Measurements from ENCODE around the gene FRS3.

Gene FRS3

GRCh38 chr6:41777551-41778285 lies 2.0 kb downstream of the FRS3 start:
- Histone ChIP-seq H3K79me2 (ENCODE audit: control insufficient read depth, insufficient read depth, low read length) (no peaks in the 10 kb centered on the region), H2BK5ac (ENCODE audit: low read length) (no peak overlapping the region), H3K4me1 (ENCODE audit: control insufficient read depth, low read depth, low read length) (peaks cover 2% of the 10 kb centered on the region), H2BK120ac (ENCODE audit: low read depth, low read length) (no peak overlapping the region), H3K79me1 (ENCODE audit: low read length) (no peaks in the 10 kb centered on the region), H4K5ac (ENCODE audit: low read length) (no peak overlapping the region), H3K4me3 (ENCODE audit: low read length) (no peak overlapping the region), H3K4me2 (ENCODE audit: low read length) (no peak overlapping the region), H3K23ac (ENCODE audit: low read length) (no peak overlapping the region), H2BK15ac (replicated peaks; ENCODE audit: low read depth) (no peak overlapping the region), H3K18ac (ENCODE audit: low read length) (no peak overlapping the region), H2AK5ac (ENCODE audit: low read length) (no peak overlapping the region), H3K36me3 (ENCODE audit: control insufficient read depth, insufficient read depth, low read length) (no peaks in the 10 kb centered on the region), H3K27ac (ENCODE audit: low read depth, low read length) (no peak overlapping the region), H3K27me3 (ENCODE audit: insufficient read depth, low read length, poor library complexity) (no peaks in the 10 kb centered on the region), H3K4ac (ENCODE audit: low read depth, low read length) (no peak overlapping the region), H3K9ac (ENCODE audit: low read length) (no peak overlapping the region), H4K8ac (ENCODE audit: low read depth, low read length) (no peak overlapping the region), H3K56ac (ENCODE audit: low read length) (no peak overlapping the region)
- WGBS (ENCODE audit: extremely low coverage, insufficient coverage, low lambda C conversion rate): no CpG with 5 or more reads among the region's 5 CpGs
- DNase-seq: no peak

GRCh38 chr6:41775293-41775882 lies 4.3 kb downstream of the FRS3 start:
- no CpG with 5 or more reads among the region's 13 CpGs for WGBS (ENCODE audit: extremely low coverage, insufficient coverage, low lambda C conversion rate)
- no peak overlapping the region for H3K56ac ChIP-seq (ENCODE audit: low read length)
- H2BK15ac ChIP-seq (replicated peaks; ENCODE audit: low read depth): no peak overlapping the region
- H2AK5ac ChIP-seq (ENCODE audit: low read length): no peak overlapping the region
- no peak overlapping the region for H3K4me3 ChIP-seq (ENCODE audit: low read length)
- H3K79me1 ChIP-seq (ENCODE audit: low read length): no peaks in the 10 kb centered on the region
- H3K36me3 ChIP-seq (ENCODE audit: control insufficient read depth, insufficient read depth, low read length): no peaks in the 10 kb centered on the region
- no peaks in the 10 kb centered on the region for H3K79me2 ChIP-seq (ENCODE audit: control insufficient read depth, insufficient read depth, low read length)
- no peak overlapping the region for H4K8ac ChIP-seq (ENCODE audit: low read depth, low read length)
- DNase-seq: no peak
- H2BK120ac ChIP-seq (ENCODE audit: low read depth, low read length): no peak overlapping the region
- H3K23ac ChIP-seq (ENCODE audit: low read length): no peak overlapping the region
- H3K27ac ChIP-seq (ENCODE audit: low read depth, low read length): no peak overlapping the region
- no peak overlapping the region for H3K4me2 ChIP-seq (ENCODE audit: low read length)
- H3K4me1 ChIP-seq (ENCODE audit: control insufficient read depth, low read depth, low read length): peaks cover 2% of the 10 kb centered on the region
- H2BK5ac ChIP-seq (ENCODE audit: low read length): no peak overlapping the region
- no peaks in the 10 kb centered on the region for H3K27me3 ChIP-seq (ENCODE audit: insufficient read depth, low read length, poor library complexity)
- no peak overlapping the region for H3K18ac ChIP-seq (ENCODE audit: low read length)
- no peak overlapping the region for H3K4ac ChIP-seq (ENCODE audit: low read depth, low read length)
- no peak overlapping the region for H3K9ac ChIP-seq (ENCODE audit: low read length)
- H4K5ac ChIP-seq (ENCODE audit: low read length): no peak overlapping the region

- no peaks in the 10 kb centered on the region for H3K36me3 ChIP-seq (ENCODE audit: control insufficient read depth, insufficient read depth, low read length)
- no peak for DNase-seq
- H3K56ac ChIP-seq (ENCODE audit: low read length): no peak overlapping the region
Observed at GRCh38 chr6:41774841-41775240, 4.9 kb downstream of the FRS3 start.

GRCh38 chr6:41771058-41771983 lies 8.4 kb downstream of the FRS3 start:
- Histone ChIP-seq H2BK5ac (ENCODE audit: low read length) (no peak overlapping the region), H3K18ac (ENCODE audit: low read length) (no peak overlapping the region), H3K9ac (ENCODE audit: low read length) (no peak overlapping the region), H3K4me3 (ENCODE audit: low read length) (no peak overlapping the region), H3K36me3 (ENCODE audit: control insufficient read depth, insufficient read depth, low read length) (no peaks in the 10 kb centered on the region), H2BK120ac (ENCODE audit: low read depth, low read length) (no peak overlapping the region), H3K79me2 (ENCODE audit: control insufficient read depth, insufficient read depth, low read length) (no peaks in the 10 kb centered on the region), H2AK5ac (ENCODE audit: low read length) (no peak overlapping the region), H3K4me2 (ENCODE audit: low read length) (no peak overlapping the region), H3K27me3 (ENCODE audit: insufficient read depth, low read length, poor library complexity) (no peaks in the 10 kb centered on the region), H4K8ac (ENCODE audit: low read depth, low read length) (no peak overlapping the region), H3K4me1 (ENCODE audit: control insufficient read depth, low read depth, low read length) (no peaks in the 10 kb centered on the region), H3K27ac (ENCODE audit: low read depth, low read length) (no peak overlapping the region), H3K23ac (ENCODE audit: low read length) (no peak overlapping the region), H3K79me1 (ENCODE audit: low read length) (no peaks in the 10 kb centered on the region), H3K4ac (ENCODE audit: low read depth, low read length) (no peak overlapping the region), H4K5ac (ENCODE audit: low read length) (no peak overlapping the region), H2BK15ac (replicated peaks; ENCODE audit: low read depth) (no peak overlapping the region), H3K56ac (ENCODE audit: low read length) (no peak overlapping the region)
- DNase-seq: no peak
- no CpG with 5 or more reads among the region's 29 CpGs for WGBS (ENCODE audit: extremely low coverage, insufficient coverage, low lambda C conversion rate)

More at GRCh38 chr6:41774841-41775240, 4.9 kb downstream of the FRS3 start:
- no peak overlapping the region for H2BK15ac ChIP-seq (replicated peaks; ENCODE audit: low read depth)
- WGBS (ENCODE audit: extremely low coverage, insufficient coverage, low lambda C conversion rate): no CpG with 5 or more reads among the region's 3 CpGs
- H3K4me1 ChIP-seq (ENCODE audit: control insufficient read depth, low read depth, low read length): peaks cover 2% of the 10 kb centered on the region
- H2BK5ac ChIP-seq (ENCODE audit: low read length): no peak overlapping the region
- no peak overlapping the region for H4K8ac ChIP-seq (ENCODE audit: low read depth, low read length)
- no peak overlapping the region for H3K4ac ChIP-seq (ENCODE audit: low read depth, low read length)
- no peaks in the 10 kb centered on the region for H3K79me2 ChIP-seq (ENCODE audit: control insufficient read depth, insufficient read depth, low read length)
- no peak overlapping the region for H3K4me2 ChIP-seq (ENCODE audit: low read length)
- H4K5ac ChIP-seq (ENCODE audit: low read length): no peak overlapping the region
- H2BK120ac ChIP-seq (ENCODE audit: low read depth, low read length): no peak overlapping the region
- no peak overlapping the region for H3K27ac ChIP-seq (ENCODE audit: low read depth, low read length)
- no peaks in the 10 kb centered on the region for H3K79me1 ChIP-seq (ENCODE audit: low read length)
- no peak overlapping the region for H3K18ac ChIP-seq (ENCODE audit: low read length)
- H3K27me3 ChIP-seq (ENCODE audit: insufficient read depth, low read length, poor library complexity): no peaks in the 10 kb centered on the region
- H3K9ac ChIP-seq (ENCODE audit: low read length): no peak overlapping the region
- no peak overlapping the region for H3K4me3 ChIP-seq (ENCODE audit: low read length)
- no peak overlapping the region for H3K23ac ChIP-seq (ENCODE audit: low read length)
- no peak overlapping the region for H2AK5ac ChIP-seq (ENCODE audit: low read length)

- H3K79me2 ChIP-seq (ENCODE audit: control insufficient read depth, insufficient read depth, low read length): no peaks in the 10 kb centered on the region
- no peaks in the 10 kb centered on the region for H3K4me1 ChIP-seq (ENCODE audit: control insufficient read depth, low read depth, low read length)
- no peak overlapping the region for H3K4me2 ChIP-seq (ENCODE audit: low read length)
- H3K23ac ChIP-seq (ENCODE audit: low read length): no peak overlapping the region
- no peak overlapping the region for H3K4ac ChIP-seq (ENCODE audit: low read depth, low read length)
- H2BK15ac ChIP-seq (replicated peaks; ENCODE audit: low read depth): no peak overlapping the region
- H3K18ac ChIP-seq (ENCODE audit: low read length): no peak overlapping the region
- H2BK5ac ChIP-seq (ENCODE audit: low read length): no peak overlapping the region
- no peak overlapping the region for H3K27ac ChIP-seq (ENCODE audit: low read depth, low read length)
- H3K56ac ChIP-seq (ENCODE audit: low read length): no peak overlapping the region
- H3K79me1 ChIP-seq (ENCODE audit: low read length): no peaks in the 10 kb centered on the region
- H2BK120ac ChIP-seq (ENCODE audit: low read depth, low read length): no peak overlapping the region
- no peak overlapping the region for H2AK5ac ChIP-seq (ENCODE audit: low read length)
- H3K36me3 ChIP-seq (ENCODE audit: control insufficient read depth, insufficient read depth, low read length): no peaks in the 10 kb centered on the region
- no peak overlapping the region for H4K5ac ChIP-seq (ENCODE audit: low read length)
- no peak overlapping the region for H3K9ac ChIP-seq (ENCODE audit: low read length)
- no peak overlapping the region for H4K8ac ChIP-seq (ENCODE audit: low read depth, low read length)
- DNase-seq: no peak
- WGBS (ENCODE audit: extremely low coverage, insufficient coverage, low lambda C conversion rate): no CpG with 5 or more reads among the region's 30 CpGs
- H3K27me3 ChIP-seq (ENCODE audit: insufficient read depth, low read length, poor library complexity): no peaks in the 10 kb centered on the region
- no peak overlapping the region for H3K4me3 ChIP-seq (ENCODE audit: low read length)
Observed at GRCh38 chr6:41770381-41771057, 9.2 kb downstream of the FRS3 start.
